CD4-positive, CD25-positive, alpha-beta regulatory T cell (primary cell): ENCODE measurements around the gene SGCD. TPM values are rescaled to one million over a fixed set of nuclear protein-coding genes. Genes with fewer than 3 reads are reported as not detected.

ENCODE experiments used
- ATAC-seq, 2 donors: fragments of 150-1000 bp; cut with Tn5 transposase; one replicate each; pipeline ENCODE4 v1.10.0; 2021; ENCODE audit warnings: low read depth in 2 of 2, moderate number of reproducible peaks in 2 of 2, moderate library complexity in 1 of 2
- DNase-seq, 3 donors: peaks; one replicate each; pipeline versions ENCODE4 v3.0.0 to v3.0.0-alpha.2; 2012 to 2022; ENCODE audit warnings: mixed read lengths in 1 of 3
- H3K27ac ChIP-seq: one replicate; pipeline ENCODE4 v1.7.0; 2013; ENCODE audit warnings: mild to moderate bottlenecking, low read length; ENCODE audit not compliant: insufficient read depth, poor library complexity, severe bottlenecking
- H3K27me3 ChIP-seq: one replicate; pipeline ENCODE4 v1.7.0; 2013; ENCODE audit warnings: low read length; ENCODE audit not compliant: control insufficient read depth, insufficient read depth
- H3K36me3 ChIP-seq: one replicate; pipeline ENCODE4 v1.7.0; 2013; ENCODE audit warnings: mild to moderate bottlenecking, low read length, moderate library complexity; ENCODE audit not compliant: control insufficient read depth, insufficient read depth
- H3K4me1 ChIP-seq: 2 replicates; pipeline ENCODE4 v1.7.0; 2013; ENCODE audit warnings: mild to moderate bottlenecking, low read length; ENCODE audit not compliant: insufficient read depth, control insufficient read depth, poor library complexity, severe bottlenecking
- H3K4me3 ChIP-seq: one replicate; pipeline ENCODE4 v1.7.0; 2013; ENCODE audit warnings: low read depth, mild to moderate bottlenecking, low read length, moderate library complexity
- H3K9me3 ChIP-seq, 2 experiments: 1 replicate in 1 of 2; 2 replicates in 1 of 2; pipeline ENCODE4 v1.7.0; 2013; ENCODE audit warnings: low read length in 2 of 2, mild to moderate bottlenecking in 1 of 2, moderate library complexity in 1 of 2; ENCODE audit not compliant: control insufficient read depth in 2 of 2
- H3K27ac Mint-ChIP-seq, 3 donors: one replicate each; pipeline ENCODE4 v1.8.0; 2020 to 2022; ENCODE audit warnings: mild to moderate bottlenecking in 3 of 3, mixed read lengths in 3 of 3, moderate library complexity in 2 of 3
- H3K27me3 Mint-ChIP-seq: one replicate; pipeline ENCODE4 v1.8.0; 2022; ENCODE audit warnings: mild to moderate bottlenecking, mixed read lengths
- H3K36me3 Mint-ChIP-seq: one replicate; pipeline ENCODE4 v1.8.0; 2020; ENCODE audit warnings: mixed read lengths
- H3K4me1 Mint-ChIP-seq, 4 donors: one replicate each; pipeline ENCODE4 v1.8.0; 2020 to 2022; ENCODE audit warnings: mixed read lengths in 4 of 4, mild to moderate bottlenecking in 1 of 4
- H3K4me3 Mint-ChIP-seq, 4 donors: one replicate each; pipeline ENCODE4 v1.8.0; 2020 to 2022; ENCODE audit warnings: mild to moderate bottlenecking in 4 of 4, mixed read lengths in 4 of 4, moderate library complexity in 3 of 4
- H3K9me3 Mint-ChIP-seq, 7 donors: one replicate each; pipeline ENCODE4 v1.8.0; 2020 to 2022; ENCODE audit warnings: mixed read lengths in 7 of 7, mild to moderate bottlenecking in 3 of 7, moderate library complexity in 2 of 7
- polyA plus RNA-seq, 4 donors: library from polyadenylated mRNA; unstranded; fragments of 300-500 nt; fragmentation: Illumina TruSeq; gene quantifications; one replicate each; pipeline ENCODE4 v1.2.3, GENCODE V29; 2021
- total RNA-seq: library from RNA; stranded (reverse); gene quantifications from one replicate; pipeline ENCODE4 v1.2.3, GENCODE V29; 2022

Gene SGCD
- total and polyA plus RNA-seq, 5 donors from 2014 or later, result not detected

DNA sequence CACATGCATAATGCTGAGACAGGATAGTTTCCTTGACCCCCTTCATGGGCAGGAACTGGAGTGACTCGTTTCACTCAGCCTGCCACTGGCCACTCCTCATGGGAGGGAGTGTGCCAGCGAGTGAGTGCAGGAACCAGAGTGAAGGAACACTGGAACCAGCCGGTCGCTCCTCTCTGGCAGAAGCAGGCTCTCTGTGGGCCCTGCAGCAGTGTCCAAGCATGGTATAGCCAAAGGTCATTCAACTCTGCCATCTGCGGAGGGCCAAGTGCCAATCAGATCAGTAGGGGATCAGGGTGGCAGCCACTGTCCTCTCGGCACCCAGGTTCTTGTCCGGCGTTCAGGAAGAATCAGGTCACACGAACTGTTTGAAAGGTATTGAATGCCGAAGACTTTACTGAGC, 353.9 kb downstream of the SGCD start:
- no peaks in the 10 kb centered on the region for H3K36me3 ChIP-seq
- no peaks in the 10 kb centered on the region for H3K27me3 ChIP-seq
- Mint-ChIP-seq H3K27ac (no peak overlapping the region), H3K27me3 (peaks cover 17% of the 10 kb centered on the region), H3K36me3 (no peaks in the 10 kb centered on the region), H3K4me3 (no peak overlapping the region), H3K4me1 (no peaks in the 10 kb centered on the region), H3K9me3 (peaks cover 0 to 2% (median 0%) of the 10 kb centered on the region in 7 donors)
- no peak for ATAC-seq
- H3K27ac ChIP-seq, result no peak overlapping the region
- H3K4me3 ChIP-seq, result no peak overlapping the region
- DNase-seq, result no peak
- no peaks in the 10 kb centered on the region for H3K9me3 ChIP-seq
- H3K4me1 ChIP-seq, result no peaks in the 10 kb centered on the region

DNA sequence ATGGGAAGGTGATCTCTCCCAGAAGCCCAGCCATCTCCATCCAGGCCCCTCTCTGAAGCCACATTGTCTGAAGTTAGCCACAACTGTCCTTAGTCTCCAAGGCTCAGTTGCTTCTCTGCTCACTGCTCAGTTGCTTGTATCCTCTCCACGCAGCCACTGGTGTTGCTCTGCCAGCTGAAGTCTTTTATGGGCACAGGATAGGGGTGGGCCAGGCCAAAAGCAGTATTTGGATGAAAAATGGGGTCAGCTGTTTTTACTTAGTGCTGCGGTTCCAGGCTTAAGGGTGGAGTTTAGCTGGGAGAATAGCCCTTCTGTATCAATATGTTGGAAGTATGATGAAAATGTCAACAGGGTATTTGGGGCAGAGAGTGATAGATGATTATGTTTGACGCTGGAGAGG, 354.3 kb downstream of the SGCD start:
- DNase-seq (no peak), ATAC-seq (no peak)
- no peak overlapping the region for H3K27ac ChIP-seq
- peaks cover 2% of the 10 kb centered on the region for H3K27me3 ChIP-seq
- H3K4me3 Mint-ChIP-seq, result no peak overlapping the region
- H3K9me3 Mint-ChIP-seq, result peaks cover 0 to 2% (median 0%) of the 10 kb centered on the region in 7 donors
- H3K4me3 ChIP-seq, result no peak overlapping the region
- no peaks in the 10 kb centered on the region for H3K36me3 ChIP-seq
- peaks cover 17% of the 10 kb centered on the region for H3K27me3 Mint-ChIP-seq
- no peak overlapping the region for H3K27ac Mint-ChIP-seq
- no peaks in the 10 kb centered on the region for H3K36me3 Mint-ChIP-seq
- H3K4me1 Mint-ChIP-seq, result no peaks in the 10 kb centered on the region
- H3K4me1 ChIP-seq, result no peaks in the 10 kb centered on the region
- no peaks in the 10 kb centered on the region for H3K9me3 ChIP-seq

DNA sequence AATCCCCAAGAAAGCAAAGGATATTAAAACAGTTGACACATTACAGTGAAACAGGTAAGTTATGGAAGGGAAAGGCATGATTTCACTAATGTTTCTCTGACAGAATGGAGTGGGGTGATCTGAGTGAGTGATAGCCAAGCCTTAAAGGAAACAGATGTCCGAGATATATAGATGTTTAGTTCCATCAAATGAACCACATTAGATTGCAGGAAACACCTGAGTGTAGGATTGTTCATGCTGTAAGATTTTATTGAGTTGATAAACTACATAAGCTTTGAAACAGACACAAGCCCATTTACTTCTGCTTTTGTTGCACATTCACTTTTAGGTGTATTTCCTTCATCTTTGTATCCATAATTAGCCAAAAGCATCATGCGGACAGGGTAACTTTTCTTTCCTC, 356.0 kb downstream of the SGCD start:
- Mint-ChIP-seq H3K4me1 (no peaks in the 10 kb centered on the region), H3K4me3 (no peak overlapping the region), H3K36me3 (no peaks in the 10 kb centered on the region), H3K9me3 (peaks cover 0 to 2% (median 0%) of the 10 kb centered on the region in 7 donors), H3K27ac (no peak overlapping the region), H3K27me3 (peaks cover 17% of the 10 kb centered on the region)
- no peak for ATAC-seq
- Histone ChIP-seq H3K9me3 (no peaks in the 10 kb centered on the region), H3K4me1 (no peaks in the 10 kb centered on the region), H3K27ac (no peak overlapping the region), H3K27me3 (peaks cover 7% of the 10 kb centered on the region), H3K36me3 (no peaks in the 10 kb centered on the region), H3K4me3 (no peak overlapping the region)
- DNase-seq, result no peak

DNA sequence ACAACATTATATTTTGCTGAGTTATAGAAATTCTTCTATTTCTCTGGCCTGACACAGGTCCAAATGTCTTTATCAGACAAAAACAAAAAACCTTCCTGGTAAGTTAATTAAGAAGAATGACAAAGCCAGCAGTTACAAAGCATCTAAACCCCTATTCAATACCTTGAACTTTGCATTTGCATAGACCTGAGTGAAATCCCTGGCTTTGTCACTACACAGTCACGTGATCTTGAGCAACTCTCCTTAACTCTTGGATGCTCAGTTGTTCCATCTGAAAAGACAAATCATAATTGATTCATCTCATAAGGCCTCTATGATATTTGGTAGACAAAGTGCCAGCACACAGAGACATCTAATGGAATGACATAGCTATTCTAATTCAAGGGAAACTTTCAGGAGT, 356.5 kb downstream of the SGCD start:
- Histone ChIP-seq H3K4me1 (no peaks in the 10 kb centered on the region), H3K36me3 (no peaks in the 10 kb centered on the region), H3K4me3 (no peak overlapping the region), H3K27ac (no peak overlapping the region), H3K27me3 (peaks cover 7% of the 10 kb centered on the region), H3K9me3 (no peaks in the 10 kb centered on the region)
- Mint-ChIP-seq H3K36me3 (no peaks in the 10 kb centered on the region), H3K27ac (no peak overlapping the region), H3K4me1 (no peaks in the 10 kb centered on the region), H3K9me3 (peaks cover 0 to 2% (median 0%) of the 10 kb centered on the region in 7 donors), H3K4me3 (no peak overlapping the region), H3K27me3 (peaks cover 17% of the 10 kb centered on the region)
- DNase-seq (no peak), ATAC-seq (no peak)

DNA sequence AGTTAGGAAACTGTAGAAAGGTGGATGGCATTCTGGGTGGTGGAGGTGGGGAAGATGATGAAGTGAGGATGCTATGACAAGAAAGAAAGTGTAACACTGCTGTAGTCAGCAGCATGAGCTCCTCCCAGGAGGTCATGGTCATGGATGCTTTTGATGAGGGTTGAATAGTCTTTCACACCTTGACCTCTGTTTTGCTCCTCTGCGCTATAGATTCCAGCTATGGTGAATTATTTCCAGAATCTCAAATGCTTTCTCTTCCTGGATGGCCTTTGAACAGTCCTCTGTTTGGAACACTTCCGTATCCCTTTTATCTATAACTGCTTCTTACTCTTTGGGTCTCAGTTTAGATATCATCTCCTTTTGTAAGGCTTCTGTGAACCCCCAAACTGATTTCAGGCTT, 357.3 kb downstream of the SGCD start:
- Histone ChIP-seq H3K27ac (no peak overlapping the region), H3K9me3 (no peaks in the 10 kb centered on the region), H3K4me3 (no peak overlapping the region), H3K36me3 (no peaks in the 10 kb centered on the region), H3K27me3 (peaks cover 11% of the 10 kb centered on the region), H3K4me1 (no peaks in the 10 kb centered on the region)
- Mint-ChIP-seq H3K4me3 (no peak overlapping the region), H3K9me3 (peaks cover 0 to 2% (median 0%) of the 10 kb centered on the region in 7 donors), H3K27ac (no peak overlapping the region), H3K4me1 (no peaks in the 10 kb centered on the region), H3K27me3 (peaks cover 20% of the 10 kb centered on the region), H3K36me3 (no peaks in the 10 kb centered on the region)
- no peak for ATAC-seq
- DNase-seq, result no peak

DNA sequence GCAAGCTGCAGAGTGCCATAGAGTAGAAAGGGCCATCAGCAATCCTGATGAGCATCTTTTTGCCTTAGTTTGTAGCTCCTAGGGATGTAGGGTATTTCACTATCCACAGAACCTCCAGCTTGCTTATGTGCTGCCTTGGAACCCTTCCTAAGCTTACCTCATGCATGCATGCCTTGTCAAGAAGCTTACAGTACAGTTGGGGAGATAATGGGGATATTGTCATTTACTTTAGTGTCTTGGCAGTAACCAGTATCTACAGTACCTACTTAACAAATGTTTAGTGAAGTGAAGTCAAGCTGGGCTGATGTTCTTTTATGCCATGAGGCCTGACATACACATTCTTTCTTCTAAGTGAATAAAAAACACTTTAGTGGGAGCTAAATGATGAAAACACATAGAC, 358.5 kb downstream of the SGCD start:
- Histone ChIP-seq H3K27me3 (peaks cover 14% of the 10 kb centered on the region), H3K36me3 (no peaks in the 10 kb centered on the region), H3K27ac (no peak overlapping the region), H3K9me3 (no peaks in the 10 kb centered on the region), H3K4me1 (no peaks in the 10 kb centered on the region), H3K4me3 (no peak overlapping the region)
- no peaks in the 10 kb centered on the region for H3K4me1 Mint-ChIP-seq
- no peak overlapping the region for H3K4me3 Mint-ChIP-seq
- H3K36me3 Mint-ChIP-seq, result no peaks in the 10 kb centered on the region
- ATAC-seq, result no peak
- H3K9me3 Mint-ChIP-seq, result peaks cover 0 to 2% (median 0%) of the 10 kb centered on the region in 7 donors
- peaks cover 26% of the 10 kb centered on the region for H3K27me3 Mint-ChIP-seq
- H3K27ac Mint-ChIP-seq, result no peak overlapping the region
- DNase-seq, result no peak

DNA sequence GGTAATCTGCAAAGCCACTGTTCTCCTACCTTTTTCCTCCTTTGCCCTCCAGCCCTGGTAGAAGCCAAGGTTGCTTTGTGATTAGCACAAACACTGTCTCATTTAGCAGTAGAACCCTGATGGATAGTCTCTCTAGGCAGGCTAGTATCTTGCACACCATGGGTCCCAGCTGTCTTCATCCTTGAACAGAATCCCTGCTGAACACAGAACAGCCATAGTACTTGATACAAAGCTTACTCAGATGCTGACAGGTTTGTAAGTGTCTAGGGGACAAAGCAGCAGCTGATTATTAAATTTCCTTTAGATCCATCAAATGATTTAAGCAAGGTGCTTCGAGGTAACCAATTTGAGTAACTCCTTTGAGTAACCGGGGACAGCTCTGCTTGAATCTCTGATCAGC, 359.4 kb downstream of the SGCD start:
- Histone ChIP-seq H3K9me3 (no peaks in the 10 kb centered on the region), H3K27ac (no peak overlapping the region), H3K36me3 (no peaks in the 10 kb centered on the region), H3K4me1 (no peaks in the 10 kb centered on the region), H3K27me3 (peaks cover 15% of the 10 kb centered on the region), H3K4me3 (no peak overlapping the region)
- H3K36me3 Mint-ChIP-seq, result no peaks in the 10 kb centered on the region
- H3K4me1 Mint-ChIP-seq, result no peaks in the 10 kb centered on the region
- H3K27ac Mint-ChIP-seq, result no peak overlapping the region
- peaks cover 0 to 2% (median 0%) of the 10 kb centered on the region in 7 donors for H3K9me3 Mint-ChIP-seq
- DNase-seq, result no peak
- peaks cover 28% of the 10 kb centered on the region for H3K27me3 Mint-ChIP-seq
- no peak overlapping the region for H3K4me3 Mint-ChIP-seq
- no peak for ATAC-seq

DNA sequence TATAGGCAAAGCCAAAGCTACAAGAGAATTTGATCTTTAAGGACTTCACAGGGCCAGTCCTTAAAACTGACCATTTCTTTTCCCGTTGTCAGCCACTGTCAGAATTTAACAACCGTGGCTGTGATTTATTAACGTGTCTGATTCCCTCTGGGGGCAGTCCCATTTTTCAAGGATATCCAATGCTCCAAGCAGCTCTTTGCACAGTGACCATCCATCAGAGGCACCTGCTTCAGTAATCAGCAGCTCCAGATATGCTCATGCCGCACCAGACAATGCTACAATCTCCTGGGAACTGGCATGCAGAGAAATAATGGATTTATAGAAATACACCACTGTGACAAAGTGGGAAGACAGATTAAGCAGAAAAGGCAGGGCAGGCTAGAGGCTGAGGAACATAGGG, 359.8 kb downstream of the SGCD start:
- H3K27ac ChIP-seq, result no peak overlapping the region
- Mint-ChIP-seq H3K9me3 (peaks cover 0 to 2% (median 0%) of the 10 kb centered on the region in 7 donors), H3K27ac (no peak overlapping the region), H3K4me3 (no peak overlapping the region), H3K27me3 (peaks cover 28% of the 10 kb centered on the region), H3K4me1 (no peaks in the 10 kb centered on the region), H3K36me3 (no peaks in the 10 kb centered on the region)
- no peaks in the 10 kb centered on the region for H3K4me1 ChIP-seq
- no peak for ATAC-seq
- no peak for DNase-seq
- H3K36me3 ChIP-seq, result no peaks in the 10 kb centered on the region
- H3K9me3 ChIP-seq, result no peaks in the 10 kb centered on the region
- H3K4me3 ChIP-seq, result no peak overlapping the region
- peaks cover 15% of the 10 kb centered on the region for H3K27me3 ChIP-seq
